Uterus (tissue), 2 donors: ENCODE measurements around the gene MRPL16.

Experiments used
- POLR2A ChIP-seq, 2 donors: fragments of 450-650 bp; IDR thresholded peaks; one replicate each; pipeline ENCODE4 v1.6.1; 2016; ENCODE audit warnings: antibody characterized with exemption in 2 of 2, mild to moderate bottlenecking in 1 of 2, moderate library complexity in 1 of 2
- TF ChIP-seq, protein P1 (sequence below), 4 experiments: fragments of 200-600 bp in 2 of 4; fragments of 450-650 bp in 2 of 4; sonication (generic) in 2 of 4; IDR thresholded peaks; one replicate each; pipeline ENCODE4 v1.5.1; 2016 to 2019; ENCODE audit warnings: antibody characterized with exemption in 4 of 4, mild to moderate bottlenecking in 2 of 4, moderate library complexity in 1 of 4

DNA sequence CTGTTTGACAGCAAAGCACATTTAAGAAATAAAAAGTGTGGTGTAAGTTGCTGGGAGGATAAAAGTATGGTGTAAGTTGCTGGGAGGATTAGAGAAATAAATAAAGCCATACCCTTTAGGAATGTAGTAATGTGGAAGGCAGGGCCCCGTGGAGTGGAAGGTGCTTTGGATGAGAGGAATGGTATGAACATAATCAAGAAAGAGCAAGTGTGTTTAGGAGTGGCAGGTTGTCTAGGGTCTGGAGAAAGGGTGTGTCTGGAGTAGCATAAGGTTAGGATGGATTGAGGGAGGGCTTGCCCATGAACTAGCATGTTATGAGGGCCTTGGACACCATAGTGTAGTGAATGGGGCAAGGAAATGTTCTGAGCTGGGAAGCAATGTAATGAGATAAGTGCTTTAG lies 18.1 kb downstream of the MRPL16 start:
- TF ChIP-seq, protein P1, sequence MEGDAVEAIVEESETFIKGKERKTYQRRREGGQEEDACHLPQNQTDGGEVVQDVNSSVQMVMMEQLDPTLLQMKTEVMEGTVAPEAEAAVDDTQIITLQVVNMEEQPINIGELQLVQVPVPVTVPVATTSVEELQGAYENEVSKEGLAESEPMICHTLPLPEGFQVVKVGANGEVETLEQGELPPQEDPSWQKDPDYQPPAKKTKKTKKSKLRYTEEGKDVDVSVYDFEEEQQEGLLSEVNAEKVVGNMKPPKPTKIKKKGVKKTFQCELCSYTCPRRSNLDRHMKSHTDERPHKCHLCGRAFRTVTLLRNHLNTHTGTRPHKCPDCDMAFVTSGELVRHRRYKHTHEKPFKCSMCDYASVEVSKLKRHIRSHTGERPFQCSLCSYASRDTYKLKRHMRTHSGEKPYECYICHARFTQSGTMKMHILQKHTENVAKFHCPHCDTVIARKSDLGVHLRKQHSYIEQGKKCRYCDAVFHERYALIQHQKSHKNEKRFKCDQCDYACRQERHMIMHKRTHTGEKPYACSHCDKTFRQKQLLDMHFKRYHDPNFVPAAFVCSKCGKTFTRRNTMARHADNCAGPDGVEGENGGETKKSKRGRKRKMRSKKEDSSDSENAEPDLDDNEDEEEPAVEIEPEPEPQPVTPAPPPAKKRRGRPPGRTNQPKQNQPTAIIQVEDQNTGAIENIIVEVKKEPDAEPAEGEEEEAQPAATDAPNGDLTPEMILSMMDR (IDR thresholded peaks at IDR 0.05) = no peak
- no peak for TF ChIP-seq POLR2A (IDR thresholded peaks at IDR 0.05)
